SK-N-SH (cell line): Measurements from ENCODE around the gene CIAO3.

Experiments
- CTCF ChIP-seq: fragments of 200-600 bp; sonication (generic); IDR thresholded peaks from 2 replicates; pipeline ENCODE4 v1.6.1; 2017; ENCODE audit warnings: antibody characterized with exemption, mild to moderate bottlenecking, moderate library complexity
- ELF1 ChIP-seq: IDR thresholded peaks from 2 replicates; pipeline ENCODE4 v1.4.0; 2012
- EP300 ChIP-seq, 2 experiments: IDR thresholded peaks; 2 replicates each; pipeline versions ENCODE4 v1.4.0 to v1.6.1; 2012; ENCODE audit warnings: borderline replicate concordance in 1 of 2, low read depth in 1 of 2, low read length in 1 of 2
- EZH2phosphoT487 ChIP-seq: fragments of 200-600 bp; sonication (generic); IDR thresholded peaks from 2 replicates; pipeline ENCODE4 v1.6.1; 2017; ENCODE audit warnings: low read depth, mixed run types, mild to moderate bottlenecking, antibody characterized with exemption, moderate library complexity, borderline replicate concordance
- FOXJ3 ChIP-seq: sonication (generic); formaldehyde crosslinking; IDR thresholded peaks from 2 replicates; pipeline ENCODE4 v1.5.1; 2020; ENCODE audit warnings: mild to moderate bottlenecking, missing genetic modification reagents
- MAX ChIP-seq: IDR thresholded peaks from 2 replicates; pipeline ENCODE4 v1.4.0; 2012; ENCODE audit warnings: low read depth
- MXI1 ChIP-seq: IDR thresholded peaks from 2 replicates; pipeline ENCODE4 v1.6.1; 2012; ENCODE audit warnings: mild to moderate bottlenecking, low read depth, low read length, improper control_type of control experiment
- POLR2AphosphoS5 ChIP-seq: IDR thresholded peaks from 2 replicates; pipeline ENCODE4 v1.6.1; 2012; ENCODE audit warnings: low read depth, low read length
- REST ChIP-seq: IDR thresholded peaks from 2 replicates; pipeline ENCODE4 v1.6.1; 2012; ENCODE audit warnings: mild to moderate bottlenecking, low read depth, low read length, moderate library complexity
- TAF1 ChIP-seq: IDR thresholded peaks from 2 replicates; pipeline ENCODE4 v1.6.1; 2012; ENCODE audit warnings: low read depth, mild to moderate bottlenecking, low read length, moderate library complexity, borderline replicate concordance
- TEAD4 ChIP-seq: IDR thresholded peaks from 2 replicates; pipeline ENCODE4 v1.4.0; 2012; ENCODE audit warnings: mild to moderate bottlenecking, borderline replicate concordance; ENCODE audit not compliant: insufficient read depth
- USF2 ChIP-seq: fragments of 150-350 bp; IDR thresholded peaks from 2 replicates; pipeline ENCODE4 v1.6.1; 2017; ENCODE audit warnings: antibody characterized with exemption, low read length, low read depth, borderline replicate concordance

- no peak for TF ChIP-seq POLR2AphosphoS5
- no peak for TF ChIP-seq CTCF
- TF ChIP-seq REST = no peak
- TF ChIP-seq ELF1 = no peak
- TF ChIP-seq USF2 = no peak
- no peak for TF ChIP-seq EP300 (IDR thresholded peaks at IDR 0.05; ENCODE audit: borderline replicate concordance in 1 of 2, low read depth in 1 of 2, low read length in 1 of 2)
- no peak for TF ChIP-seq EZH2phosphoT487
- TF ChIP-seq FOXJ3 (CRISPR knock-in tag) = no peak
- TF ChIP-seq MXI1 = no peak
- no peak for TF ChIP-seq MAX
- no peak for TF ChIP-seq TEAD4
- no peak for TF ChIP-seq TAF1
These were observed 39.5 kb upstream of the CIAO3 start for GRCh38 chr16:780296-780695.
